Heart left ventricle (tissue), 16 donors: ENCODE measurements around the gene KRT8. TPM values are rescaled to one million over a fixed set of nuclear protein-coding genes. Genes with fewer than 3 reads are reported as not detected.

Source experiments
- ATAC-seq, 4 donors: fragments of 200-7000 bp; cut with Tn5 transposase; one replicate each; pipeline ENCODE4 v1.9.1; 2020 to 2022; ENCODE audit warnings: moderate library complexity in 4 of 4, mild to moderate bottlenecking in 3 of 4, moderate number of reproducible peaks in 1 of 4
- DNase-seq, 5 donors: peaks; one replicate each; pipeline ENCODE4 v3.0.0-alpha.2; 2020
- H3K27ac ChIP-seq, 12 donors: fragments of 200-600 bp; sonication (generic) in 4 of 12; one replicate each; pipeline versions ENCODE4 v1.5.0 to v1.8.0; 2016 to 2022; ENCODE audit warnings: mild to moderate bottlenecking in 2 of 12
- H3K27me3 ChIP-seq, 9 donors: fragments of 200-600 bp; sonication (generic) in 2 of 9; one replicate each; pipeline versions ENCODE4 v1.5.1 to v1.8.0; 2016 to 2022; ENCODE audit warnings: mild to moderate bottlenecking in 3 of 9
- H3K36me3 ChIP-seq, 9 donors: fragments of 200-600 bp; sonication (generic) in 2 of 9; one replicate each; pipeline versions ENCODE4 v1.5.0 to v1.8.0; 2018 to 2022; ENCODE audit warnings: mild to moderate bottlenecking in 2 of 9
- H3K4me1 ChIP-seq, 12 donors: fragments of 200-600 bp; sonication (generic) in 4 of 12; one replicate each; pipeline versions ENCODE4 v1.5.0 to v1.8.0; 2016 to 2022; ENCODE audit warnings: mild to moderate bottlenecking in 3 of 12
- H3K4me3 ChIP-seq, 12 donors: fragments of 200-600 bp; sonication (generic) in 4 of 12; one replicate each; pipeline versions ENCODE4 v1.5.0 to v1.8.0; 2017 to 2022; ENCODE audit warnings: mild to moderate bottlenecking in 9 of 12, moderate library complexity in 4 of 12
- H3K9me3 ChIP-seq, 12 donors: fragments of 200-600 bp; sonication (generic) in 4 of 12; one replicate each; pipeline versions ENCODE4 v1.5.0 to v1.8.0; 2016 to 2022; ENCODE audit warnings: mild to moderate bottlenecking in 1 of 12
- POLR2A ChIP-seq, 2 donors: fragments of 450-650 bp; IDR thresholded peaks; one replicate each; pipeline ENCODE4 v1.6.1; 2017; ENCODE audit warnings: antibody characterized with exemption in 2 of 2, mild to moderate bottlenecking in 2 of 2, moderate library complexity in 2 of 2
- WGBS, 4 donors: extraction: QIAGEN DNeasy Blood & Tissue Kit in 2 of 4; methylation state at CpG; one replicate each; pipeline versions ENCODE4 v1.1.5 to v1.1.7; 2013 to 2018; 5-methylcytosine and 5-hydroxymethylcytosine counted together
- intact Hi-C, 10 donors: fragments of 100-400 bp; cut with DNase I; formaldehyde crosslinking; loops; one replicate each; pipeline versions ENCODE4 v1.11.1 to v1.14.2; 2022
- polyA plus RNA-seq, 2 donors: library from polyadenylated mRNA; stranded (reverse); fragments of 200-250 nt; gene quantifications; one replicate each; pipeline ENCODE4 v1.2.3, GENCODE V29; 2013
- total RNA-seq, 9 donors: library from RNA; depleted of rRNA in 2 of 9; stranded (reverse); fragments of >200 nt in 2 of 9; fragmentation: NEBNext Ultra II Directional in 3 of 9; extraction: Animal tissue kit (Norgen Biotek cat#: 25700) in 3 of 9; gene quantifications; one replicate each; pipeline versions ENCODE4 v1.1.0 to v1.2.4, GENCODE V29; 2016 to 2023
- TF ChIP-seq, protein P1 (sequence below), 12 donors: fragments of 200-600 bp; sonication (generic) in 4 of 12; IDR thresholded peaks; one replicate each; pipeline versions ENCODE4 v1.5.0 to v1.8.0; 2018 to 2022; ENCODE audit warnings: antibody characterized with exemption in 12 of 12, mild to moderate bottlenecking in 5 of 12
- donor health status: ischemic (EF 13 %, LVEDD 7.1; RV severe dilation, severe dysfunction).
- donor health status: healthy with polysubstance abuse.
- donor health status: DM: no; HTN: yes; CAD: no.
- donor health status: DM: no; HTN: no; CAD: no.
- donor health status: ischemic (EF 25% LVEDD 6.9; RV normal size, moderate dysfunction).
- donor health status: ischemic (EF 25% LVEDD 5.7; RV mildly dilated, moderate dysfunction).
- donor health status: healthy.
- donor health status: DM: yes; HTN: yes; CAD: no.
- donor health status: ischemic (EF 35%, LVEDD 5.7; RV mildly dilated, moderate dysfunction).
- donor health status: nonischemic (EF 11% LVEDD 7.7; RV severe dilation, severe dysfunction).
- donor health status: DM: yes; HTN: yes; CAD: no.
- donor health status: PGD.
- donor health status: ischemic (EF 29% LVEDD 5.4; RV normal size, mild dysfunction).
- donor health status: nonischemic (EF 23%, LVEDD 6.1; RV moderate dilation, normal function).

The KRT8 gene
- total and polyA plus RNA-seq, 11 donors: 79.9 to 227 (median 127) TPM

DNA sequence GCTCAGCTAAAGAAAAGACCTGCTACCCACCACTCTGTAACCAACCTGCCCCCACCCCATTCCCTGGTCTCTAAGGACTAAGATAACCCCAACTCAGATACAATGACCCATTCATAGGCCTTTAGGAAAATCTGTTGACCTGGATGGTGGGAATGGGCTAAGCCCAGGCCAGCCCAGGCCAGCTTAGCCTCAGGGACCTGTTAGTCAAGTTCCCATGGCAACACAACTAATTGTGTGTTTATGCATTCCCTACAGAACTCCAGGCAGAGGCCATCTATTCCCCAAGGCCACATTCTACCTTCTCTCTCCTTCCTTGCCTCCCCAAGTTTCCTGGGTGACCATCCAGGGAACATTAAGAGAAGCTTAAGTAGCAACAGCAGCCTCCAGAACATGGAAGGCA is 16.1 kb upstream of the KRT8 start:
- Histone ChIP-seq H3K27me3 (no peaks in the 10 kb centered on the region), H3K4me1 (peaks cover 0 to 10% (median 1%) of the 10 kb centered on the region in 12 donors), H3K4me3 (no peak overlapping the region), H3K27ac (no peak overlapping the region), H3K36me3 (no peaks in the 10 kb centered on the region), H3K9me3 (no peaks in the 10 kb centered on the region)
- intact Hi-C loops: no loop called here
- ATAC-seq (no peak), DNase-seq (no peak)
- TF ChIP-seq POLR2A (IDR thresholded peaks at IDR 0.05): no peak
- TF ChIP-seq, protein P1, sequence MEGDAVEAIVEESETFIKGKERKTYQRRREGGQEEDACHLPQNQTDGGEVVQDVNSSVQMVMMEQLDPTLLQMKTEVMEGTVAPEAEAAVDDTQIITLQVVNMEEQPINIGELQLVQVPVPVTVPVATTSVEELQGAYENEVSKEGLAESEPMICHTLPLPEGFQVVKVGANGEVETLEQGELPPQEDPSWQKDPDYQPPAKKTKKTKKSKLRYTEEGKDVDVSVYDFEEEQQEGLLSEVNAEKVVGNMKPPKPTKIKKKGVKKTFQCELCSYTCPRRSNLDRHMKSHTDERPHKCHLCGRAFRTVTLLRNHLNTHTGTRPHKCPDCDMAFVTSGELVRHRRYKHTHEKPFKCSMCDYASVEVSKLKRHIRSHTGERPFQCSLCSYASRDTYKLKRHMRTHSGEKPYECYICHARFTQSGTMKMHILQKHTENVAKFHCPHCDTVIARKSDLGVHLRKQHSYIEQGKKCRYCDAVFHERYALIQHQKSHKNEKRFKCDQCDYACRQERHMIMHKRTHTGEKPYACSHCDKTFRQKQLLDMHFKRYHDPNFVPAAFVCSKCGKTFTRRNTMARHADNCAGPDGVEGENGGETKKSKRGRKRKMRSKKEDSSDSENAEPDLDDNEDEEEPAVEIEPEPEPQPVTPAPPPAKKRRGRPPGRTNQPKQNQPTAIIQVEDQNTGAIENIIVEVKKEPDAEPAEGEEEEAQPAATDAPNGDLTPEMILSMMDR (IDR thresholded peaks at IDR 0.05): no peak

DNA sequence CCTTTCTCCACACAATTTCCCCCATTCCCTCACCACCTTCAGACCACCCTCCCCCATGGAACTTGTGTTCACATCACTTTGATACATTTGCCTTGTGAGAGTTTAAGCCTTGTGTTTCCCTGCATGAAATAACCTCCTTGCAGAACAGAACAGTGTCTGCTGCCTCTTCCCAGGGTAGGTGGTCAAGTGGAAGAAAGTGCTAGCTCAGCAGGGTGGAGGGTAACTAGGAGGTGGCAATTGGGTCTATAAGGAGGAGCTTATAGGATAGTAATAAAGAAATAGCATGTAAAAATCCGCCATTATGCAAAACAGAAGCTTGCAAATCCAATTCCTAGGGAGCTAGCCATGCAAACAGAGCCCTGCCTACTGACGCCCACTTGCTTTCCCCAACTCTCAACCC is 13.9 kb upstream of the KRT8 start:
- Histone ChIP-seq H3K9me3 (no peaks in the 10 kb centered on the region), H3K27ac (no peak overlapping the region), H3K4me1 (no peaks in the 10 kb centered on the region), H3K4me3 (no peak overlapping the region), H3K27me3 (no peaks in the 10 kb centered on the region), H3K36me3 (no peaks in the 10 kb centered on the region)
- DNase-seq (no peak), ATAC-seq (no peak)
- no peak for TF ChIP-seq POLR2A (IDR thresholded peaks at IDR 0.05)
- TF ChIP-seq, protein P1 (IDR thresholded peaks at IDR 0.05): no peak
- WGBS, 4 donors: 88 to 92% (median 90%) methylated on average over 2 of the region's 2 CpGs
- intact Hi-C loops: no loop called here

DNA sequence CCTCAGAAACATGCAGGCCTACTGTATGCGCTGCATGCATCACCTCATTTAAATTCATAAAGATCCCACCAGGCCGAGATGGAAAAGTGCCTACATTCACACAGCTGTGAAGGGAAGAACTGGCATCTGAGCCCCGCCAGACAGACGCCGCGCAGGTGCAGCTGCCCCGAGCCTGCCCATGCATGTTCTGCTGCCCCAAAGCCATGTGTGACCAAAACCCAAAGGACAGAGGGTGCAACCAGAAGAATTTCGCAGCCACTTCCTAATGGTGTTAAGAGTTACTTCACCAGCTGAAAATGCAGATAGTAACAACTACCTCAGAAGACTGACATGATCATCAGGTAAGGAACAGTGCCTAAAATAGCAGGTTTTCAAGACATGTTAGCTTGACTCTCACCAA is 13.5 kb upstream of the KRT8 start:
- DNase-seq (no peak), ATAC-seq (no peak)
- Histone ChIP-seq H3K4me1 (no peaks in the 10 kb centered on the region), H3K27me3 (no peaks in the 10 kb centered on the region), H3K36me3 (no peaks in the 10 kb centered on the region), H3K27ac (no peak overlapping the region), H3K9me3 (no peaks in the 10 kb centered on the region), H3K4me3 (no peak overlapping the region)
- 87 to 93% (median 91%) methylated on average over 8 of the region's 8 CpGs for WGBS, 4 donors
- TF ChIP-seq, protein P1 (IDR thresholded peaks at IDR 0.05): no peak
- TF ChIP-seq POLR2A (IDR thresholded peaks at IDR 0.05): no peak
- intact Hi-C loops: no loop called here

DNA sequence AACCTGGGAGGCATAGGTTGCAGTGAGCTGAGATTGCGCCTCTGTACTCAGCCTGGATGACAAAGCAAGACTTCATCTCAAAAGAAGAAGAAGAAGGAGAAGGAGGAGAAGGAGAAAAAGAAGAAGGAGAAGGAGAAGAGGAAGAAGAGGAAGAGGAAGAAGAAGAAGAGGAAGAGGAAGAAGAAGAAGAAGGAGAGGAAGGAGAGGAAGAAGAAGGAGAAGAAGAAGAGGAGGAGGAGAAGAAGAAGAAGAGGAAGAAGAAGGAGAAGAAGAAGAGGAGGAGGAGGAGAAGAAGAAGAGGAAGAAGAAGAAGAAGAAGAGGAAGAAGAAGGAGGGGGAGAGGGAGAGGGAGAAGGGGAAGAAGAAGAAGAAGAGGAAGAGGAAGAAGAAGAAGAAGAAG is 12.9 kb upstream of the KRT8 start:
- 94 to 100% (median 96%) methylated on average over 1 of the region's 1 CpG for WGBS, 4 donors
- Histone ChIP-seq H3K4me3 (no peak overlapping the region), H3K27me3 (no peaks in the 10 kb centered on the region), H3K9me3 (no peaks in the 10 kb centered on the region), H3K36me3 (no peaks in the 10 kb centered on the region), H3K27ac (no peak overlapping the region), H3K4me1 (no peaks in the 10 kb centered on the region)
- DNase-seq: no peak
- no peak for TF ChIP-seq POLR2A (IDR thresholded peaks at IDR 0.05)
- TF ChIP-seq, protein P1 (IDR thresholded peaks at IDR 0.05): no peak
- intact Hi-C loops: no loop called here
- no peak for ATAC-seq
